NT2/D1 (cell line): ENCODE measurements around the gene SERPINE1.

Experiments used
- SUZ12 ChIP-seq: IDR thresholded peaks from 2 replicates; pipeline ENCODE4 v1.6.1; 2011; ENCODE audit not compliant: insufficient read length, insufficient read depth; ENCODE audit errors: extremely low read depth
- YY1 ChIP-seq: IDR thresholded peaks from 2 replicates; pipeline ENCODE4 v1.6.1; 2011; ENCODE audit not compliant: insufficient read length, insufficient read depth
- ZNF274 ChIP-seq: IDR thresholded peaks from 2 replicates; pipeline ENCODE4 v1.6.1; 2011; ENCODE audit warnings: mild to moderate bottlenecking, low read depth, low read length

DNA sequence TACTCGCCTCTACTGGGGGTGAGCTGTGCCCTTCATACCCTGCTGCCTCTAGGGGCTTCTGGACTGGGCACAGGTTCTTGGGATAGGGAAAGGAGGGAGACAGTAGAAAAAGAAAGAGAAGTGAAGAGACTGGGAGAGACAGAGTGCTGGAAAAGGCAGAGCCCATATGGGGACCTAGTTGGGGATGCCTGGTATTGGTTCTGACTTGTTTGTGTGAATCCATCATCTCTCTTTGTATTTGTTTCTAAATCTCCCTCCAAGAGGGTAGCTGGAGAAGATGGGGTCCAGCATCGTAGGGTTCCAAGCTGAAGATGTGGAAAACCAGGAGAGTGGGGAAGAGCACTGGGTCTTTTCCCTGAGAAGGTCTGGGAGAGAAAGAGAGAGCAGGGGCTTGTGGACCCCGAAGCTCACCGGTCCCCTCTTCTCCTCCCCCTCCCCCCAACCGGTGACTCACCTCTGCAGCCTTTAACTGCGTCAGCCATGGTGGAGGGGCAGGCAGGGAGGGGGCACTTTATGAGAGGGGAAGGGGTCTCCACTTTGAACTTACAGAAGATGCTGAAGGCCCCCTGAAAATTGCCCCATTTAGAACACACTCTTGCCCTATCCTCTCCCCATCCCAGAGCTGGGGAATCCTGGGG is 41.6 kb downstream of the SERPINE1 start:
- TF ChIP-seq YY1 (no peak), SUZ12 (no peak), ZNF274 (no peak)
